Activated T-cell treated with anti-CD3 and anti-CD28 coated beads, Interleukin-2, amount 50 U/mL, for 72 hours (primary cell): ENCODE measurements around the gene P2RY12. TPM values are rescaled to one million over a fixed set of nuclear protein-coding genes. Genes with fewer than 3 reads are reported as not detected.

ENCODE experiments used
- ATAC-seq, 2 donors: fragments of 150-1000 bp; cut with Tn5 transposase; replicated peaks in 1 of 2; 2 replicates each; pipeline ENCODE4 v1.10.0; 2021; ENCODE audit warnings: moderate library complexity in 2 of 2, mild to moderate bottlenecking in 1 of 2
- DNase-seq, 2 donors: peaks; one replicate each; pipeline ENCODE4 v3.0.0; 2021 to 2022; ENCODE audit warnings: mixed read lengths in 1 of 2
- H3K27ac Mint-ChIP-seq: one replicate; pipeline ENCODE4 v1.8.0; 2022; ENCODE audit warnings: mild to moderate bottlenecking, moderate library complexity, mixed read lengths
- H3K27me3 Mint-ChIP-seq: one replicate; pipeline ENCODE4 v1.8.0; 2022; ENCODE audit warnings: low read depth, mixed read lengths
- H3K36me3 Mint-ChIP-seq, 2 donors: one replicate each; pipeline ENCODE4 v1.8.0; 2022; ENCODE audit warnings: mixed read lengths in 2 of 2, mild to moderate bottlenecking in 1 of 2; ENCODE audit not compliant: insufficient read depth in 2 of 2
- H3K4me1 Mint-ChIP-seq: one replicate; pipeline ENCODE4 v1.8.0; 2022; ENCODE audit warnings: low read depth, mixed read lengths
- H3K4me3 Mint-ChIP-seq, 2 donors: one replicate each; pipeline ENCODE4 v1.8.0; 2022; ENCODE audit warnings: mild to moderate bottlenecking in 2 of 2, mixed read lengths in 2 of 2, moderate library complexity in 2 of 2
- H3K9me3 Mint-ChIP-seq, 2 donors: one replicate each; pipeline ENCODE4 v1.8.0; 2022; ENCODE audit warnings: mixed read lengths in 2 of 2
- total RNA-seq, 2 donors: library from RNA; stranded (reverse); gene quantifications; one replicate each; pipeline ENCODE4 v1.2.3, GENCODE V29; 2022

P2RY12 gene
- total RNA-seq, 2 donors from 2014 or later = not detected

GRCh38 chr3:151351648-151352047 lies 32.9 kb downstream of the P2RY12 start:
- no peak for ATAC-seq
- peak overlapping the region in 1 of 2 donors; percentile 61 for H3K4me3 Mint-ChIP-seq
- peaks cover 19% of the 10 kb centered on the region for H3K27me3 Mint-ChIP-seq
- no peaks in the 10 kb centered on the region for H3K36me3 Mint-ChIP-seq
- no peak for DNase-seq
- H3K9me3 Mint-ChIP-seq = no peaks in the 10 kb centered on the region
- peak overlapping the region; percentile 13 for H3K27ac Mint-ChIP-seq
- peaks cover 20% of the 10 kb centered on the region for H3K4me1 Mint-ChIP-seq

GRCh38 chr3:151351219-151351618 lies 33.3 kb downstream of the P2RY12 start:
- Mint-ChIP-seq H3K9me3 (no peaks in the 10 kb centered on the region), H3K27ac (peak overlapping the region; percentile 13), H3K36me3 (no peaks in the 10 kb centered on the region), H3K4me3 (peak overlapping the region in 1 of 2 donors; percentile 54), H3K4me1 (peaks cover 20% of the 10 kb centered on the region), H3K27me3 (peaks cover 23% of the 10 kb centered on the region)
- ATAC-seq = no peak
- no peak for DNase-seq

- no peak overlapping the region for H3K27ac Mint-ChIP-seq
- DNase-seq = no peak
- peaks cover 28% of the 10 kb centered on the region for H3K27me3 Mint-ChIP-seq
- H3K9me3 Mint-ChIP-seq = no peaks in the 10 kb centered on the region
- no peak for ATAC-seq
- no peaks in the 10 kb centered on the region for H3K36me3 Mint-ChIP-seq
- H3K4me3 Mint-ChIP-seq = no peak overlapping the region
- H3K4me1 Mint-ChIP-seq = peaks cover 20% of the 10 kb centered on the region
Measured at GRCh38 chr3:151350656-151351055, 33.9 kb downstream of the P2RY12 start.

GRCh38 chr3:151347432-151347831 lies 37.1 kb downstream of the P2RY12 start:
- Mint-ChIP-seq H3K9me3 (no peaks in the 10 kb centered on the region), H3K27ac (no peak overlapping the region), H3K4me3 (no peak overlapping the region), H3K36me3 (no peaks in the 10 kb centered on the region), H3K4me1 (peaks cover 20% of the 10 kb centered on the region), H3K27me3 (peaks cover 52% of the 10 kb centered on the region)
- no peak for ATAC-seq
- no peak for DNase-seq

GRCh38 chr3:151346292-151346691 lies 38.3 kb downstream of the P2RY12 start:
- Mint-ChIP-seq H3K36me3 (no peaks in the 10 kb centered on the region), H3K27me3 (peaks cover 52% of the 10 kb centered on the region), H3K4me1 (peaks cover 10% of the 10 kb centered on the region), H3K27ac (peak overlapping the region; percentile 27), H3K4me3 (peak overlapping the region in 1 of 2 donors; percentile 63), H3K9me3 (peaks cover 0 to 2% of the 10 kb centered on the region in 2 donors)
- ATAC-seq (no peak), DNase-seq (no peak)

GRCh38 chr3:151345859-151346258 lies 38.7 kb downstream of the P2RY12 start:
- DNase-seq (no peak), ATAC-seq (no peak)
- Mint-ChIP-seq H3K4me1 (peaks cover 7% of the 10 kb centered on the region), H3K36me3 (no peaks in the 10 kb centered on the region), H3K4me3 (peak overlapping the region in 1 of 2 donors; percentile 63), H3K9me3 (peaks cover 0 to 2% of the 10 kb centered on the region in 2 donors), H3K27ac (peak overlapping the region; percentile 27), H3K27me3 (peaks cover 52% of the 10 kb centered on the region)

GRCh38 chr3:151331696-151332095 lies 52.9 kb downstream of the P2RY12 start:
- H3K36me3 Mint-ChIP-seq = no peaks in the 10 kb centered on the region
- no peak overlapping the region for H3K4me3 Mint-ChIP-seq
- no peak overlapping the region for H3K27ac Mint-ChIP-seq
- no peaks in the 10 kb centered on the region for H3K9me3 Mint-ChIP-seq
- peaks cover 17% of the 10 kb centered on the region for H3K4me1 Mint-ChIP-seq
- no peak for ATAC-seq
- DNase-seq = no peak
- peaks cover 20% of the 10 kb centered on the region for H3K27me3 Mint-ChIP-seq

GRCh38 chr3:151330899-151331298 lies 53.7 kb downstream of the P2RY12 start:
- no peak overlapping the region for H3K4me3 Mint-ChIP-seq
- peaks cover 17% of the 10 kb centered on the region for H3K4me1 Mint-ChIP-seq
- no peaks in the 10 kb centered on the region for H3K9me3 Mint-ChIP-seq
- H3K27ac Mint-ChIP-seq = no peak overlapping the region
- H3K27me3 Mint-ChIP-seq = peaks cover 28% of the 10 kb centered on the region
- DNase-seq (no peak), ATAC-seq (no peak)
- H3K36me3 Mint-ChIP-seq = no peaks in the 10 kb centered on the region

- DNase-seq (no peak), ATAC-seq (no peak)
- Mint-ChIP-seq H3K9me3 (no peaks in the 10 kb centered on the region), H3K4me3 (no peak overlapping the region), H3K27me3 (peaks cover 28% of the 10 kb centered on the region), H3K36me3 (no peaks in the 10 kb centered on the region), H3K27ac (no peak overlapping the region), H3K4me1 (peaks cover 17% of the 10 kb centered on the region)
Measured at GRCh38 chr3:151330379-151330778, 54.2 kb downstream of the P2RY12 start.

- no peak for ATAC-seq
- Mint-ChIP-seq H3K27ac (no peak within 1 kb of the TSS), H3K4me3 (peak within 1 kb of the TSS; percentile 54 to 63), H3K9me3 (no peaks in the 10 kb centered on the region), H3K36me3 (no peaks in the 10 kb centered on the region), H3K4me1 (peaks cover 17% of the 10 kb centered on the region), H3K27me3 (peaks cover 23% of the 10 kb centered on the region)
- no peak for DNase-seq
Measured at GRCh38 chr3:151329363-151329762, 55.2 kb downstream of the P2RY12 start, which contains the start of gene P2RY13. TSS of gene P2RY13 (minus strand) at chr3:151329549. CDS start at chr3:151329528, 21 bp downstream.

- Mint-ChIP-seq H3K27ac (no peak overlapping the region), H3K36me3 (no peaks in the 10 kb centered on the region), H3K4me1 (peaks cover 26% of the 10 kb centered on the region), H3K4me3 (peak overlapping the region; percentile 54 to 63), H3K9me3 (peaks cover 1% of the 10 kb centered on the region in 2 donors), H3K27me3 (peaks cover 31% of the 10 kb centered on the region)
- peak; percentile 30 to 40 for DNase-seq
- peak; percentile 81 to 87 for ATAC-seq
Measured at GRCh38 chr3:151328298-151328995, 56.1 kb downstream of the P2RY12 start.

GRCh38 chr3:151327571-151328198 lies 56.9 kb downstream of the P2RY12 start:
- DNase-seq = no peak
- peaks cover 1 to 4% of the 10 kb centered on the region in 2 donors for H3K9me3 Mint-ChIP-seq
- no peak overlapping the region for H3K27ac Mint-ChIP-seq
- H3K4me3 Mint-ChIP-seq = peak overlapping the region in 1 of 2 donors; percentile 63
- peaks cover 28% of the 10 kb centered on the region for H3K4me1 Mint-ChIP-seq
- ATAC-seq = no peak
- H3K27me3 Mint-ChIP-seq = peaks cover 39% of the 10 kb centered on the region
- H3K36me3 Mint-ChIP-seq = peaks cover 0 to 3% of the 10 kb centered on the region in 2 donors

- Mint-ChIP-seq H3K27ac (no peak overlapping the region), H3K9me3 (peaks cover 1 to 4% of the 10 kb centered on the region in 2 donors), H3K27me3 (peaks cover 26% of the 10 kb centered on the region), H3K4me1 (peaks cover 46% of the 10 kb centered on the region), H3K4me3 (no peak overlapping the region), H3K36me3 (peaks cover 0 to 6% of the 10 kb centered on the region in 2 donors)
- no peak for DNase-seq
- ATAC-seq = no peak
Measured at GRCh38 chr3:151322511-151322910, 62.0 kb downstream of the P2RY12 start.
